GM10847 (cell line): ENCODE results near the gene GPR180.

ENCODE experiments used
- POLR2A ChIP-seq: IDR thresholded peaks from 2 replicates; pipeline ENCODE4 v1.6.1; 2011; ENCODE audit not compliant: insufficient read length; ENCODE audit errors: extremely low read depth

GPR180 gene

DNA sequence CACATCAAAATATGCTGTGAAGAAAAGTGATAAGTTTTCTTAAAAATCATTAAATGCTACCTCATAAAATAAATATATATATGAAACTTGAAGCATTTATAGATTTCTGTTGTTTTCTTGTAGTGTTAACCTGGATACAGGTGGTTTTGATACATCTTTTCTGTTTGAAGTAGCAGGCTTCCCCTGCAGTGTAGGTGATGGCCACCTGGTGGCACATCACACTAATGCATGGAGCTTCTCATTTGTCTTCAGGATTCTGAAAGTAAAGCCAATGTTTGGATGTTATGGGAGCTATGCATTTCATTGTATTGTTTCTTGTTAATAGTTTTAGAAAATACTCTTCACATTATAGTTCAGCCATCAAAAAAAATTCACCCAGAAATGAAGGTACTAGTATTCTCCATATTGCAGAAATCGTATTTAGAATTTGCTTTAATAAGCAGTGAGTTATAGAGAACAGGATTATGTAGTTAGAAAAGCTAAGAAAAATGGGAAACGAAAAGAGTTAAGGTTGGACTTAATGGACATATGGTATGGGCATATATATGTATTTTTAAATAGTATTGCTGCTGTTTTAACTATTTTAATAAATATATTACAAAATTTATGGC lies 18.7 kb downstream of the GPR180 start:
- TF ChIP-seq POLR2A: no peak

DNA sequence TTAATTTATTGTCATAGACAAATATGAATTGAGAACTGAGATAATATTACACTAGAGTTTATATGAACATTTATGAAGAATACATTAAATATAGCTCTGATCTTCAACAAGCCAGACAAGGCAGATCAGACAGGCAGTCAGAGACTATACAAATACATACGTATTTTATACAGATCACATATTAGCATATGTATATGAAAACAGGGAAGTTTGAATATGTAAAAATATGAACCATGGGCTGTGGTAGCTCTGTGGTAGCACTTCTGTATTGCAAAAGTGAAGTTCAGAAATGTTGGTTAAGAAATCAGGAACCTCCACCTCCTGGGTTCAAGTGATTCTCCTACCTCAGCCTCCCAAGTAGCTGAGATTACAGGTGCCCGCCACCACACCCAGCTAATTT lies 20.7 kb downstream of the GPR180 start:
- TF ChIP-seq POLR2A: no peak

DNA sequence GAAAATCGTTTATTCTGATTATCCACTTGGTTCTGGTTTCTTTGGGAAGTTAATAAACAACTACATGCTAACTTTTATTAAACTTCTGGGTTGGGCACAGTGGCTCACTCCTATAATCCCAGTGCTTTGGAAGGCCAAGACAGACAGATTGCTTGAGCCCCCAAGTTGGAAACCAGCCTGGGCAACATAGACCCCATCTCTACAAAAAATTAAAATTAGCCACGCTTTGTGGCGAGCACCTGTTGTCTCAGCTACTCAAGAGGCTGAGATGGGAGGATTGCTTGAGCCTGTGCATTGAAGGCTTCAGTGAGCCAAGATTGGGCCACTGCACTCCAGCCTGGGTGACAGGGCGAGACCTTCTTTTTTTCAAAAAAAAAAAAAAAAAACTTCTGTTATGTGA lies 21.7 kb downstream of the GPR180 start:
- TF ChIP-seq POLR2A: no peak

DNA sequence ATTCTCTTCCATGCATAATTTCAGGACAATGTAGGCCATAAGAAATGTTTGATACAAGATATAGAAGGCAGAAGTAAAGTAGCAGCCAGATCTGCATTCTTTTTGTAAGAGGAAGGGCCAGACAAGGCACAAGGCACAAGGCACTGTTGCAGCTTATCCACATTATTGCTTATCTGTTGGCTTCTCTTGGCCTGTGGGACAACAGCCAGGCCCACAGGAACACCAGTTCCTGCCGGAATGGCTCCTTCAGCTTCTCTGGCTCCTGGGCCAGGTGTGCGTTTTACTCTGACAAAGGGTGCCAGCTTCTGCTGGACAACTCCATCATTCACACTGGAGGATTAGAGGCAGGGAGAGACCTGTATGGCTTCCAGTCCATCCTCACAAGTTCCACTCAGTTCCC lies 29.2 kb downstream of the GPR180 start:
- TF ChIP-seq POLR2A: no peak

DNA sequence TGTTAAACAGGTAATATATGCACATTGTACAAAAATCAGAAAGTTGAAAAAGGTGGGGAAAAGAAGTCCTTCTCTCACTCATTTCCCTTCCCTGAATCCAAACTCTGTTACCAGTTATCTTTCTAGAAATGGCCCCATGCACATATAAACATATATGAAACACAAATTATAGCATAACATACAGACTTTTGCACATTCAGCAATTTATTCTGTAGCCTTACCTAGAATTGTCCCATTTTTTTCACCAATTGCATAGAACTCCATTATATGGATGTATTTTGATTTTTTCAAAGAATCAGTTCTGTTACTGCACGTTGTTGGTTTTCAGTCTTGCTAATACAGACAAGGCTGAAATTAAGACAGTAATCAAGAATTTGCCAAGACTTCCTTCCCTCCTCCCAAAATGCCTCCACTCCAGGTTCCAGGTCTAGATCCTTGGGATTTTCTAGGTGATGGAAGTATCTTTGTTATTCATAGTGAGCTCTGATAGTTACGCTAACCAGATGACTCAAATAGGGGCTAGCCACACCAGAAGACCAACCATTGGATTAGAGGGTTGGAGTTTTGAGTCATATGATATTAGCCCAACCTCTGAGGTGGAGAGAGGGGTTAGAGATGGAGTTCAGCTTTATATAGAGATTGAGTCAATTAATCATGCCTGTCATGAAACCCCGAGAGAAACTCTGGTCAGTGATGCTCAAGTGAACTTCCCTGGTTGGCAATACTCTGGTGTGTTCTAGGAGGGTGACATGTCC lies 30.7 kb downstream of the GPR180 start:
- TF ChIP-seq POLR2A: no peak

DNA sequence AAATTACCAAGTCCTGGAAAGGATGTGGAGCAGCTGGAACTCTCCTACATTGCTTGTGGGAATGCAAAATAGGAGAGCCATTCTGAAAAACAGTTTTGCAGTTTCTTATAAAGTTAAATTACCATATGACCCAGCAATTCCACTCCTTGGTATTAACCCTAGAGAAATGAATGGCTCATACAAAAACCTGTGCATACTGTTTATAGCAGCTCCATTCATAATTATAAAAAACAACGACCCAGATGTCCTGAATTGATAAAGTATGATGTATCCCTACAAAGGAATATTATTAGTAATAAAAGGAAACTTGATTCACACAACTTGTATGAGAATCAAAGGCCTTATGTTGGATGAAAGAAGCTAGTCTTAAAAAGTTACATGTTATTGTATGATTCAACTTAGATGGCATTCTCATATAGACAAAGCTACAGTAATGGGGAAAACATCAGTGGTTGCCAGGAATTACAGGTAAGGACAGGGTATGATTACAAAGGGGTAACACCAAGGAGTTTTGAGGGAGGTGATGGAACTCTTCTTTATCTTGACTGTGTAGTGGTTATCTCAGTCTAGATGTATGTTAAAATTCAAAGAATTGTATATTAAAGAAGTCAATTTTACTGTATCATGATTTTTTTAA lies 35.4 kb downstream of the GPR180 start:
- no peak for TF ChIP-seq POLR2A

DNA sequence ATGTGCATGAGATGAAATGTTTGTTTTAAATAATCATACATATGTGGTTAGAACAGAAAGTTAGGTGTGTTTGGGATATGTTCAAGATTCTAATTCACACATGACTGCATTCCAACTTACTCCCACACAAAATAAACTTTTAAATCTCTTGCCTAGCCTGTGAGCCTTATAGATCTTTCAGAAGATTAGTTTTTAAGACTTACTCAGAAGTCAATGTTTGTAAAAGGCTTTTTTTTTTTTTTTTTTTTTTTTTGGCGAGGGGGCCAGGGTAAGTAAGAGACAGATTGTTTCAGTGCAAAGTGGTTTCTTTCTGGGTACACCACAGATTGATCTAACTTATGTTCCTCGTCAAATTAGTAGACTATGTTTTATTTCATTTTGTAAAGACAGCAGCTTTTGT lies 39.1 kb downstream of the GPR180 start:
- TF ChIP-seq POLR2A: no peak

DNA sequence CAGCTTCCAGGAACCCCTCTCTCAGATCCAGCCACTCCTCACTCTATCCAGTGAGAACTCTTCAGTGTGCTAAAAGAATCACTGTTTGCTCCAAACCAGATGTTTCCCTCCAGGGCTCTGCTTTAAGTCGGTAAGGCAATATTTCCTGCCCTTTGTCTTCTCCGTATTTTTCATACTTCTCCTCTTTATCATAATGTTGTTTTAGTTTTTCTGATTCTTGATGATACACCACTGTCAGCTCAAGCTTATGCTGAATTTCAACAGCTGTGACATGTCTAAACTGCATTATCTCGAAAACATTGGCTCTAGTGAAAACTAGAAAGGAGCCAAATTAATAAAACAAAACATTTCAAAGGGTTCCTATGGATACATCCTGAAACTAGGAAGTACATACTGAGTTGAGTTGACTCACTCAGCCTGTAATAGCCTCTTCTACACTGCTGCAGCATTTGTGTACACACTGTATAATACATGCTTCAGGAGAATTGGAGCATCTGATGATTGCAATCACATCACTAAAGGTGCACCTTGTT lies 39.8 kb downstream of the GPR180 start:
- no peak for TF ChIP-seq POLR2A

DNA sequence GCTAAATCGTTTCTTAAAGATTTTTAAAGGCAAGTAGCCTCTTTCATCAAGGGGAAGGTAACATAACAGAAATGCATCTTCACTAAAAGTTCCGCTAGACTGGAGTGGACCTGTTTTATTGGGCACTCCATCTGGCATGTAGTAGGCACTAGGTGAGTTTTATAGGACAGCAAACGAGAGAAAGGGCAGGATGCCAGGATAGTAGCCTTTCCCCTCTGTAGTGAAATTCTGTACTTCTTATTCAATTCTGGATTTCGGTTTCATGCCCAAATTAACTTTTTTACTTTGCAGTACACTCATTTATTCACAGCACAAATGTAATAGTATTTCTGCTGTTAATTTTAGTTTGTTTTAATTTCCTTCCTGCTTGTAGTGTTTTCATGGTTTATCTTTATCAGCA lies 45.2 kb downstream of the GPR180 start:
- TF ChIP-seq POLR2A: no peak

DNA sequence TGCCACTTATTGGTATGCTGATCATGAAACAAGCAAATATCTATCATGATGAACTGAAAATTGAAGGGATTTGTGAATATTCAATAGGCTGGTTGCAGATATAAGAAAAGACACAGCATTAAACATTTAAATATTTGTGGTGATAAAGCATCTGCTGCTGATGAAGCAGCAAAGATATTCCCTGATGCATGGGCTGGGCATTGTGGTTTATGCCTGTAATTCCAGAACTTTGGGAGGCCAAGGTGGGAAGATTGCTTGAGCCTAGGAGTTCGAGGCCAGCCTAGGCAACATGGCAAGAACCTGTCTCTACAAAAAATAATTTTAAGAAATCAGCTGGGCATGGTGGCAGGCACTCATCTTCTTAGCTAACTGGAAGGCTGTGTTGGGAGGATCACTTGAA lies 54.5 kb downstream of the GPR180 start:
- no peak for TF ChIP-seq POLR2A

DNA sequence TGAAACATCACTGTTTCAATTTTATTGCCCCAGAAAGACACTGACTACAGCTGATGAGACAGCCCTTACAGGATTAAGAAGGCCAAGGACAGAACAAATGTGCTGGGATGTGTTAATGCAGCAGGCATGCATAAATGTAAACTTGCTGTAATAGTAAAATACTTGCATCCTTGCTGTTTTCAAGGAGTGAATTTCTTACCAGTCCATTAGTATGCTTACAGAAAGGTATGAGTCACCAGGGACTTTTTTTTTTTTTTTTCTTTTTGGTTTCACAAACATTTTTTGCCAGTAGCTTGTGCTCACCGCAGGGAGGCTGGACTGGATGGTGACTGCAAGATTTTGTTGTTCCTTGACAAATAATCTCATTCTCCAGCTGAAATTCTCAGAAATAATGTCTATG lies 55.1 kb downstream of the GPR180 start:
- no peak for TF ChIP-seq POLR2A

DNA sequence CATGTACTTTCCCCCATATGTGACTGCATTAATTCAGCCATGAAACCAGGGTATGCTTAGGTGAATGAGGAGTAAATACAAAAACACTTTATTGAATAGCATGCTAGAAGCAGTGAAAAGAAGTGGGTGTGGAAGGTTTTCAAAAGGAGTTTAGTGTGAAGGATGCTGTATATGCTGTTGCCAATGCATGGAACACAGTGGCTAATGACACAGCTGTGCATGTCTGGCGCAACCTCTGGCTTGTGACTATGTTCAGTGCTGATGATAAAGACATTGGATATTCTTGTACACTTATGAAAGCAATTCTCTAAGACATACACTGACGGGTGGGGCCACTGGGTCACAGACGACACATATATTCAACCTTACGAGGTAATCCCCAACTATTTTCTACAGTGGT lies 55.5 kb downstream of the GPR180 start:
- TF ChIP-seq POLR2A: no peak

DNA sequence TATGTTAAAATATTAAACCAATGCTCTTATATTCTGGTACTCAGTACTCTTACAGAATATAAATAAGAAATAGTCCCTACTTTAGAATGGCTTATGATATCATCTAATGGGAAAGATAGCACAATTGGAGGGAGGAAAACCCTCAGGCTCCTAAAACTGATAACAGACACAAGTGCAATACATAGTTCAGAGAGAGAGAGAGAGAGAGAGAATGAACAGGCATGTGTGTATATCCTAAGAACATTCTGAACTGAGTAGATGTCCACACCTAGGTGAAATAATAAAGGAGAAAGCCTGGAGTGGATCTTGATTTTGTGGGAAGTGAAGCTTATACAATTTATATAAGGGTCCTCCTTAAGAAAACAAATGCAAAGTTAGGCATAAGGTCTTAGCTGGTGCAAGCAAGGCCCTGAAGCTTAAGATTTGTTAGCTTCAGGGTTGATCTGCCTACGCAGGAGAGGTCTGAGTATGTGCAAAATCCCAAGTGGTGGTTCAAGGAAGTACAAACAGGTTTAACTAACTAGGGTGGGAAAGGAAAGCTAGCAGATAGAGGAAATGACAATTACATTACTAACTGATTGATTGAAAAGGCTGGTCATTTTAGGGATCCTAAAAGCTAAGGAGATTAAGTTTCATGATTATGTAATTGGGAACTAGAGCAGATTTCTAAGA lies 57.4 kb downstream of the GPR180 start:
- no peak for TF ChIP-seq POLR2A

DNA sequence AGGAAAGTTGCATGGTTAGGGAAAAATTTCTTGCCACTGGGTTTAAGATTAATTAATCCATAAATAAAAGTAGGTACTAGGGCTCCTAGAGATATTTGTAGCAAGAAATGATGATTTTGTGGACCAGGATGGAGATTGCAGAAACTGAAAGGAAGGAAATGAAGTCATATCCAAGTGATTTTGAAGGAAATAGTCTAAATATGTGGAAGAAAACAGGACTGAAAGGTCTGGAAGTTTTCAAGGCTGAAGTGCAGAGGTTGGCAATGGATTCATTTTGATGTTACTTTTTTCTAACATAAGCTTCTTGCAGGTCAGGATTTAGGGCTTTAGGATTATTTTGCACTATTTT lies 57.9 kb downstream of the GPR180 start:
- TF ChIP-seq POLR2A: no peak

DNA sequence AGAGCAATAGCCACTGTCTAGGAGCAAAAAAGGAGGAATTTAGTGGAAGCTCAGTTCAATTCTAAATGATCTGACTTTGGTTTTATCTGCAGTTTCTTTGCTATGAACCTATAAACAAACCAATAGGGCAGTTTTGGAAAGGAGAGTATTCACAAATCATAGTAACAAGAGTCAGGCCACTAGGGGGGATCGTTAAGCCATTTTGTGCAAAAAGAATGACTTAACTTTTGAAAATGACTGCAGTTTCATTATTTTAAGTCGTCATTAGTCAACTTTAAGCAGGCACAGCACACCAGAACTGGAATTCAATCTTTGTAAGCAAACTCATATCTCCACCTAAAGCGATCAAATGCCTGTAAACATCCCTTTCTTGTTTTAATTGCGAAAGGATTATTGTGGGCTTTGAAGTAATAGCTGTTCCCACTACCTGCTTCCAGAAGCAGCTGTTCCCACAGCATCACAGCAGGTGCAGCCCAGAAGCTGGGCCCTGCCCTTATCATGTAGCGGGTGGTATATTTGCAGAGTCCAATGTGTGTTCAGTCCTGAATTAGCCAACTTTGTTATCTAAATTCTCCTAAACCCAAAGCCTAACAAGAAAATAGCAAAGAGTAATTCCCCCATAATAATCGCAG lies 59.2 kb downstream of the GPR180 start:
- no peak for TF ChIP-seq POLR2A

DNA sequence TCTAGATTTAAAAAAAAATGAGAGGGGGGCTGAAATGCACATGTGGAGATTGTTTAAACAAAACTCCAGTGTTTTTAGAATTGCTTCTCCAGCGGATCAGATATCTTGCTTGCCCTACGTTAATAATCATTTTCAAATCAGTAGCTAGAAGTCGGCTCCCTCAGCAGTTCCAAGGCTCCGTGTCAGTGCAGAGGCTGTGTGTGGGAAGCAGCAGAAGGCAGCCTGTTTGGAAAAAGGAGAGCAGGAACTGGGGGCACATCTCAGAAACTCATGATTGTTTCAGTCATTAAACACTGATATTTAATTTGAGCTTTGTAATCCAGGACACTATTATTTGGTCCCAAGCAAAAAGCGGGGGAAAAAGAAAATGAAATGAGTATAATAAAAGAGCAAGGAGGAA lies 59.7 kb downstream of the GPR180 start:
- TF ChIP-seq POLR2A: no peak
